ENCODE data around the gene FAM184A.
"Not testable (repeated sequence)": the region's sequence is repeated elsewhere in the genome, so short reads cannot be mapped to it uniquely, and the experiment has no call there.

Gene FAM184A

DNA sequence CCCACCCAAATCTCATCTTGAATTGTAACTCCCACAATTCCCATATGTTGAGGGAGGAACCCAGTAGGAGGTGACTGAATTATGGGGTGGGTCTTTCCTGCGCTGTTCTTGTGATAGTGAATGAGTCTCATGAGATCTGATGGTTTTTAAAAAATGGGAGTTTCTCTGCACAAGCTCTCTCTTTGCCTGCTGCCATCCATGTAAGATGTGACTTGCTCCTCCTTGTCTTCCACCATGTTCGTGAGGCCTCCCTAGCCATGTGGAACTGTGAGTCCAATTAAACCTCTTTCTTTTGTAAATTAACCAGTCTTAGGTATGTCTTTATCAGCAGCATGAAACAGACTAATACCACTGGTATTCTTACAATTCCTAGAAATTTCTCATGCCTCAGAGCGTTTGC, 69.2 kb downstream of the FAM184A start:
- not testable (repeated sequence) for DNase-seq

DNA sequence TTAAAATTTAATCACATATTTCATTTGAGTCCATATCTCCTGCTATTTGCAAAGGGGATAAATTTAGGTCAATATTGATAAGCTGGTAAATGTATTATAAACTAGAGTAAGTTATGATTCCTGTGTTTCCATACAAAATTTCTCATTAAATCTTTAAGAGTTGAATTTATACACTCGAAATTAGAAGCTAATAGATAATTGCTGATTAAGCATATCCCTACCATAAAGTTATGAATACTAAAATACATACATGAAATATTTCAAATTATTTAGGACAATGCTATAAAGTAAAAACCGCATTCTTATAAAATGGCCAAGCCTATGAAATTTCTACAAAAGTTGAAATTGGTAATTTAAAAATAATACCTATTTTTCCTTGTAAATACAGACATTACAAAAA, 71.5 kb downstream of the FAM184A start:
- DNase-seq: no peak

DNA sequence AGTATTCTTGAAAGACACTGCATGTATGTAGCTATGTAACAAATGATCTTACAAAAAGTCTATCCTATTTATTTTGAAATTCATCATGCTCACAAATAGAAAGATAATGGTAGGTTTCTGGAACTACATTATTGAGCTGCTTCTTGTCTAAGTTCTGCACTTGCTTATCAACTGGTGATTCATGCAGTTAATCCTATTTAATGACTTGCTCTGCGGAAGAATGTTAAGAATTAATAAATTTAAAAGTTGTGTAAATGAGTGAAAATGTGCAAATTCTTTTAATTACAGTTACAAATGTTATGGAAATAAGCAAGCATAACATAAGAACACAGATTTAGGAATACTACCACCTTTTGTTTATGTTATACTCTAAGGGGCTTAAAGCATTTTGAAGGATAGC, 76.4 kb downstream of the FAM184A start:
- DNase-seq: no peak

DNA sequence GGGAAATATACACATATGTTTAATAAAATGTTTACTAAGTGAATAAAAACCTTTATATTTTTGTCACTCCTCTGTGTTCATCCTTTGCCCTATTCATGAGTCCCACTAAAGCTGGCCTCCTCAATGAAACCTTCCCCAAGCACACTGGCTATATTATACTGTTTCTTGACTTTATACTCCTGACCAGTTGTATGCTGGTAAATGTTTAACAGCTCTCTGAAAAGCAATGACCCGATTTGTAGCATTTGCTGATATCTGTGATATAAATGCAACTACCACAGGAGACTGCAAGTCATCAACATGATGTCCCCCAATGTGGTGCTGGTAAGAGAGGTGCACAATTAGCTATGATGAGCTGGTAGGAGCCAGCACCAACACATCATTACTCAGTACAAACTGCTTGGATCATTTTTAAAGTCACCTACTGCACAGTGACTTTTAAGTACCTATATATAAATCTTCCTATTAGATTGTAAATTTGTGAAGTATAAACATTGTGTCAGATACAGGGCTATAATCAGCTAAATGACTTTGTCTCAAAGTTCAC, 78.9 kb downstream of the FAM184A start:
- DNase-seq: no peak

DNA sequence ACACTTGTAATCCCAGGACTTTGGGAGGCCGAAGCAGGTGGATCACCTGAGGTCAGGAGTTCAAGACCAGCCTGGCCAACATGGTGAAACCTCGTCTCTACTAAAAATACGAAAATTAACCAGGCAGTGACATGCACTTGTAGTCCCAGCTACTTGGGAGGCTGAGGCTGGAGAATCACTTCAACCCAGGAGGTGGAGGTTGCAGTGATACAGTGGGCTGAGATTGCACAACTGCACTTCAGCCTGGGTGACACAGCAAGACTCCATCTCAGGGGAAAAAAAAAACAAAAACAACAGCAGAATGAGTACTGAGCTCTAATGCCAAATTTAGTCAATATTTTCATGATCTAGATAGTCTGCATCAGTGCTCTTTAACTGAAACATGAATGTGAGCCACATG, 81.0 kb downstream of the FAM184A start:
- not testable (repeated sequence) for DNase-seq

DNA sequence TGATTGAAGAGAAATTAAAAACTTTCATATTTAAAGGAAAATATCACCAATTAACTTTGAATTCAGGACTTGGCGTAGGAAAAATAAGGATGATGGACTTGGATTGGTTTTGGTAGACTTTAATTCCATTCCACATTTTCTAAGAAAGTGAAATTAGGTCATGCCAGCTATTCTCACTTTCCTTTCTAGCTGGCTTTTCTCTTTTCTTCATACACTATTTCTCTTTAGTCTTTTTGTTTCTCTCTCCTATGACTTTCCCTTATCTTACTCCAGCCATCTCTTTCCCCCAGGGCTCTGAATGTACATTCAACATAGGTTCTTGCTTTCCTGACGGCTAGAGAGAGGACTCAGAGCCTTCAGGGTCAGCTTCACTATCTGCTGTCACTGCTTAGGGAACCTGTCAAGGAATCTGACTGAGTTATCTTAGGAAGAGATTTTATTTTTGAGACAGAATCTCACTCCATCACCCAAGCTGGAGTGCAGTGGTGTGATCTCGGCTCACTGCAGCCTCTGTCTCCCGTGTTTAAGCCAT, 82.1 kb downstream of the FAM184A start:
- no peak for DNase-seq

DNA sequence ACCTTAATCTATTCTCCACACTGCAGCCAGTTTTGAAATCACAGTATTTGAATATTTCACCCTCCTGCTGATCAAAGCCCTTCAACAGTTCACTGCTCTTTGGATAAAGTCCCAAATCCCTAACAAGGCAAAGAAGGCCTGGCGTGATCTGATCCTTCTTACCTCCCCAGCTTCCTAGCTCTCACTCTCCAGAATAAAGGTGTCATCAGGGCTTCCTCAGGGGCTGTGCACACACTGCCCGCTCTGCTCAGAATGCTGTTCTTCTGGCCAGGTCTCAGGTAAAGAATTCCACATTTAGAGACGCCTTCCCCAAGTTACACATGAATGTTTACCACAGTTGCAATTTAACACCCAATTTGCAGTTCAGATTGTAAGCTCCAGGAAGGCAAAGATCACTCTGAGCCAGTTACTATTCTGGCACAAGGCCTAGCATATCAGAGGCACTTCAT, 84.6 kb downstream of the FAM184A start:
- no peak for DNase-seq

DNA sequence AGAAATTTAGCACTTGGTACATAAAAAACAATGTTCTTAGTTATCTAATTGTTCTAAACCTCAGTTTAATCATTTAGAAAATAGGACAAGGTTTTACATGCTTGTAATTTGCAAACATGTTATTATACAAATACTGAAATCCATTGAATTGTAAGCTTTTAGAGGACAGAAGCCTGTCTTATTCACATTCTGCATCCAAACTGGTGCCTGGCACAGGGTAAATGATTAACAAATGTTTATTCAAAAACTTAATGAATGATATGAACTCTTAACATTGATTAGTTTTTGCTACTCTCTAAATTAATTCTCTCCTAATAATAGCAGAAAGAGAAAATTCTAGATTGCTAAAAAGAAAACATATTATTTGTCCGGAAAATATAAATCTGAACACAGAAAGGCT, 85.1 kb downstream of the FAM184A start:
- no peak for DNase-seq

DNA sequence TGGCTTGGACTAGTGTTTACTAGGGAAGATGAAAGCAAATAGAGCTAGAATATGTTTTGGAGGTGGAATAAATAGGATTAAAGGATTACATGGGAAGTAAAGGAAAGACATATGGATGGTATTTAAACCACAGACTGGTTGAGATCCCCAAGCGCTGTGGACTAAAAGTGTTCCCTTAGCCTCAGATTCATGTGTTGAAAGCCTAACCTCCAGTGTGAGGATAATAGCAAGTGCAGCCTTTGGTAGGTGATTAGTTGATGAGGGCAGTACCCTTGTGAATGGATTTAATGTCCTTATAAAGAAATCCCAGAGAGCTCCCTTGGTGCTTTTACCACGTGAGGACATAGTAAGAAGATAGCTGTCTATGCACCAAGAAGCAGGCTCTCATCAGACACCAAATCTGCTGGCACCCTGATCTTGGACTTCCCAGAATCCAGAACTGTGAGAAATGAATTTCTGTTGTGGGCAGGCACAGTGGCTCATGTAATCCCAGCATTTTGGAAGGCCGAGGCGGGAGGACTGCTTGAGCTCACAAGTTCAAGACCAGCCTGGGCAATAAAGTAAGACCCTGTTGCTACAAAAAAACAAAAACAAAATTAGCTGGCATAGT, 86.2 kb downstream of the FAM184A start:
- DNase-seq: no peak

DNA sequence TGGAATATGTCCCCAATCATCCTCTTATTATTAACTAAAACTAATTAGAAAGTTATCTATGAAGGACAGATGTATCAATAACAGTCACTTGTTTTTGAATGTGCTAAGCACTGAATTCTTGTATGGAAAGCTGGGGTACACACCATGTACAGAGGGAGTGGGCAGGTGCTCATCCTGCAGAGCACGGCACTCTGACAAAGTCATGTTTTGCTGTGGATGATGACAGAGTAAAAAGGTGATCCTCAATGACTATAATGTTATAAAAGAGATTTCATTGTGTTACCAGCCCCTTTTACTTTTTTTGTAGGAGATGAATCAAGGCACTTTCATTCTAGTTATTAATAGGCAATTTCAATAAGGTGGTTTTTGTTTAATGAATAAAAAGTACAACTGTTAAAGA, 92.2 kb downstream of the FAM184A start:
- DNase-seq: no peak

DNA sequence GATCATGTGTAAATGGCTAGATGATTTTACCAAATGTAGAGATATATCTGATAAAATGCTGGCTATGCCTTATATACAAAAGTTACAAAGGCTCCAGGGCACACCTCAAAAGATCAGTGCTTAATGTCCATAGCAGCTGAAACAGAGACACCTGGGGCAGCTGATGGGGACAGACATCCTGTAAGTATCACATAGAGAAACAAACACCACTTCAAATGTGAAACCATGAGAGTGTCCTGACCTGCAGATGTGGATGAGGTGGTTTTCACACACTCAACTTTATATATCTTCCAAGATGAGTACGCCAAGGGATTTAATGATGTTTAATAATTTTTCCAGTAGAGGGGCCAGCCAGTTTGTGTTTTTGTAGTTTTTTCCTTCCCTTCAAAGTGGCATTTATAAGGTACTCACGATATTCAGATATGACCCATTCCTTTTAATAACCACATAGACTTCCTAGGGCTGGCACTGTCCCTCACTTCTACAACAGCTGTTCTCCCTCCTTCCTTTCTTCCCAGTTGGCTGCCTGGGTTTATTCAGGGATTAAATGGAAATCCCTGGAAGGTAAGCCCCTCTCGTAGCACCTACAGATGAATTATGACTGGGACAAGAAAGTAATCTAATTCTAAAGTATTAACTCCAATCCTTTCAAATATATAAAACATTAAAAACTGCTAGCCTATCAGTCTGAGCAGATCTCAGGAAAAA, 93.2 kb downstream of the FAM184A start:
- no peak for DNase-seq

DNA sequence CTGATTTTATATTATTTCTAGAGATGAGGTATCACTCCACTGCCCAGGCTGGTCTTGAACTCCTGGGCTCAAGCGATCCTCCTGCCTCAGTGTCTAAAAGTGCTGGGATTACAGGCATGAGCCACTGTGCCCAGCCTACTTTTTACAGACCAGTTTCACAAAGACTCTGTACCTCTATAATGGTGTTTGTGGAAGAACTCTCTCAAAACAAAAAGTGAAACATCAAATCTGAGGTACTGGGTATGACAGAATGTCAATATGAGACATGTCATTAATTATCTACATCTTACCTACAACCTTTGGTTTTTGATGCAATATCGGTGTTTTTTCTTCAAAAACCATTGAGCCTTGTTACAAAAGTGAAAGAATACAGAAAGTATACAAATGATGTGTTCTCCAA, 94.1 kb downstream of the FAM184A start:
- no peak for DNase-seq

DNA sequence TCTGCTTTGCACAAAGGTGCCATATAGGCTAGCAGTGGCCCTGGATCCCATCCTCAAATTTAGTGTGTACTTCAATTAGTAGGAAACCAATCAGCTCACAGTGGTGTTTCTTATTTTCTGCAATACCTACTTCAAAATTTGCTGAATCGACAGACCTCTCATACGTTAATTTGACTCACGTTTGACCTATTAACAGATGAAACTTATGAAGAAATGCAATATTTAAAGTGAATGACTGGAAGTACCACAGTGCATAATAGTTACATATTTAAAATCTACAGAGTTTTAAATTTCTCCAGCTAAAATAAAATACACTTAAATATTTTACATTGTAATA, 95.9 kb downstream of the FAM184A start:
- DNase-seq: no peak

DNA sequence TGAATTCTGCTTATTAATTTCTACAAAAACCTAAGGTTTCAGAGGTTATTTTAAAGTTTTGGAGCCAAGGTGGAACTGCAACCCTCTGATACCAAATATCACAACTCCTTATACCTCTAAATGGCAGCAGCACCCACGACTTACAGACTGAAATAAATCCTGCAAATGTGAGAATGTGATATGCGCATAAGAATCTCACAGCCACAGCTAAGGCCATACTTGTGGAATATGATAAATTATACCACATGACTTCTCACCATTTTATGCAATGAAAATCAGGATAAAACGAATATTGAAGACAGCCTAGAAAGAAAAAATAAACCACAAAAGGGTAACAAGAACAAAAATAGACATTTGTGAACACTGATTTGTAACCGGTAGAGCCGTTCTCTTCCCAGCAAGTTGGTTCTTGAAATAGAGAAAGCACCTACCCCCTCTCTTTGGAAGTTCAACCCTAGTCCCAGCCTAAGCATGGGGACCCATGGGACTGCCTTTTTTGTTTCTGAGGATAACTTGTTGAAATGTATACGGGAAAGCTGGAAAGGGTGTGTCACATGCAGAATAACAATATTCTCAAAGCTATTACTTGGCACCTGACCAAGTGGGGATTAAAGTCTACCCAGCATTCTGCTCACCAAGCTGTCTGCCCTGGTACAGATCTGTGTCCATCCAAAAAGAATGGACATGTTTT, 96.4 kb downstream of the FAM184A start:
- DNase-seq: no peak

DNA sequence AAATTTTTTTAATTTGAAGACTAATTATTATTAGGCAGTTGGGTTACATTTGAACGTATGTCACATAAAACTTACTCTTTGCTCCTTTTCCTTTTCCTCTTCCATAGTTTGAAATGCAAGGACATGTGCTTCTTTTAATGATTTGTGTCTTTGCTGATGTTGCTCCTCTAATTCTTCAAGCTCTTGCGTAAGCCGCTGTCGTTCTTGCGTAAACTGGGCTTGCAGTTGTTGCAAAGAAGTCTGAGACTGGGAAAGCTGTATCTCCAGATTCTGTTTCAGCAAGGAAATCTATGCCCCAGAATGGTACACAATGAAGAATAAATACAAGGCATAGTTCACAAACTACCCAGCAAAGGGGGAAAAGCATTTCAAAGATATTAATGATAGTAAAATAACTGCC, 98.4 kb downstream of the FAM184A start:
- no peak for DNase-seq

DNA sequence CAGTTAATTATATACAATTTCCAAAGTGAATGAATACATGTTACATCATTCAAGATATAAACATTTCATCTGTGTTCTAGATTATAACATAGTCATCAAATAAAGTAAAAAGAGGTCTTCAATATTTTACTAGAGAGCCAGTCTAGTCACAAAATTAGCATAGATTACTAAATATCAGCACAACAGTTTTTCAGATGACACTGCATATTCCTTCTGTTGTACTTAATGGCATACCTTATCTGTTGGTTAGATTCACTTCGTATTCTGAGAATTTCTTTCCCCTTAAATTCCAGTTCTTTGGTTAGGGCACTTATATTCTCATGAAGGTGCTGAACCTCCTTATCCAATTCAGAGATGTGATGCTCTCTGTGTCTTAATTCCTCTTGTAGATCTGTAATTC, 103.7 kb downstream of the FAM184A start:
- DNase-seq: no peak

DNA sequence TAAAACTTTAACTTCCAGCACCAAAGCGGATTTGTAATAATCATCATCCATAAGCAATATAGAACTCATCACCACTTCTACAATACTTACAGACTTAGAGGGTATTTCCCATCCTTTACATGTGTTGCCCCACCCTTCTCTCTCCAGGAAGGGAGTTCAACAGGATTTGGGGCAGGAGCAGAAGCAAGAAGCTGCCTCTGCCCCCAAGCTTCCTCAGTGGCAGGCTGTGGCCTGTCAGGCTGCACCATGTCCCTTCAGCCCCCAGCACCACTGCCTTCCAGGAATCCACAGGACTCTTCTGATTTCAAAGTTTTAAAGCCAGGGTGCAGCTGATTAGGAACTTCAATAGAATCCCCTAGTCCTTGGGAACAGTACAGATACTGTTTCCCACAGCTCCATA, 106.8 kb downstream of the FAM184A start:
- DNase-seq: no peak

DNA sequence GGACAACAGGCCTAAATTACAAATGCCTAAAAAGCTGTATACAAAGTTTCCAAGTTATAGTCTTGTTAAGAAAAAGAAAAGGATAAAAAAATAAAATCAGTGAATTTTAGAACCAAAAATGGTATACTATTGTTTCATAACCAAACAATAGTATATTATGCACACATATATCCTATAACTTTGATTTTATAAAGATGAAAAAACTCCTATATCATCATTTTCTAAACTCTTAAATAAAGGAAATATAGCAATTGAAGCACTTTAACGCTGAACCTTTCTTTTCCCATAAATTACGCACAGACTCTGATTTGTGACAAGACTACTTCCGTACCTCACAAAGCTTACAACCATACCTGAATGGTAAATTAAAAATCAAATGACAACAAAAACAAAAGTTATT, 107.6 kb downstream of the FAM184A start:
- no peak for DNase-seq

DNA sequence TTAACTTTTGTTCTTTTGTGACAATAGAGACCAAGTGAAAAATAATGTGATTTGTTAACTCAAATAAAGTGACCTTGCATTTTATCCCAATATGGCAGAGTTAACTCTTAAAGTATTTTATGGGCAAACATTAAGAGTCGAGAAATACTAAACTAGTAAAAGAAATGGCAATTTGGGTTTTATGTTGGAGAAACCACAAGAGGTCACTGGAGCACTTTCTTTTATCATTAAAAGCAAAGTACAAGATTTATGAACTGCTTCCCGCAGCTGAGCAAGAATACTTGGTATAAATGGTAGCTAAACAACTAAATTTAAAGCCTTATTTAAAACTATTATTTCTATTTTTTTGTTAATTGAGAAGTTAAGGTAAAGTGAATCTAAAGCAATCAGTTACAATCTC, 110.0 kb downstream of the FAM184A start:
- DNase-seq: no peak

DNA sequence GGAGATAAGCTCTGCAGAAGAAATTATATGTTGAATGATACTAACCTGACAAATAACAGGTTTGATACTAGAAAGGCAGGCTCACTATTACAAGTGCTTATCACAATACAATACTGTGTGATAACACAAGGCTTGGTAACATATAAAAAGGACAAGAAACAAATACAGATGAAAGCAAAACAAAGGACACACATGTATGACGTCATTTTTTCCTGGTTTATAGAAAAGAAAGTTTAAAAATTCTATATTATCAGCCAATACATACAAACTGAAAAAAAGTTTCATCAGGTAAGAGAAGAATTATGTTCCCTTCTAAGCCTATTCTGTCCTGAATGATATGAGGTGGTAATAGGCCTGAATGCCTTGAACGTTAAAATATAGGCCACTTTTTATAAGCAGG, 111.2 kb downstream of the FAM184A start:
- DNase-seq: no peak

DNA sequence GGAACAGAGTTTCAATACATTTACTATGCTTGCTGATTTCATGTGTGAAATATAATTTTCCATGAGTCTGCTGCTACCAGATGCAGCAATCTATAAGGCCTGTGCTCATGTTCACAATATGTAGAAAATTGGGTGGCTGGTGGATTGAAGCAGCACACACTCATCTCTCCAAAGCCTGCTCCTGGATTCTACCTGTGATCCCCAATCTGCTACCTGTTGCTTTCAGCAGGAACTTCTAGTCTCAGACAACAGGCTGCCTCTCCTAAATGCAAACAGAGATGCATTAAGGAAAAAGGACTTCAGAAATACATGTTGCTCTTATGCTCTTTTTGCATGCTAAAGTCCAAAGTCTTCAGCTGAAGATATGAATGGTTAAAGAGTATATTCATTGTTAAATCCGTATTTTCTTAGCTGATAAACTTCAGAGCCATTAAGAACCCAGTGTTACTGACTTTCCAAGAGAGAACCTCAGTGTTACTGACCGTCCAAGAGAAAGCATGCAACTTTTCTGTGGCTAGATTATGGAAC, 112.6 kb downstream of the FAM184A start:
- DNase-seq: no peak

DNA sequence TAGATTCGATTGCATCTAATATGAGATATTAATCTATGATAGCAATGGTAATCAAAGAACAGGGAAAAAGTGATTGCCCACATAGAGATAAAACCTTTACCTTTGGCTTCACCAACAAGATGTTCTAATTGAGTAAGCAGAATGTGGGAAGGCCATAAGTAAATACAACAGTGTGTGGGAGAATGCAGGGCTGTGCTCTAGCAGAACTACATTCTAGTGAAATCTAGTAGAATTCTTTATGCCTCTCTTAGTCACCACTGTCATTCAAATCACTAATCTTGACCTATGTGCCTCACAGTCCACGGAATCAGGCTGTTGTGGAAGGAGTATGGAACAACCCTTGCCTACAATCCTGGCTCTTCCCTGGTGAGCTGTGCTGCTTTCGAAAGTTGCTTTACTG, 113.1 kb downstream of the FAM184A start:
- DNase-seq: no peak

DNA sequence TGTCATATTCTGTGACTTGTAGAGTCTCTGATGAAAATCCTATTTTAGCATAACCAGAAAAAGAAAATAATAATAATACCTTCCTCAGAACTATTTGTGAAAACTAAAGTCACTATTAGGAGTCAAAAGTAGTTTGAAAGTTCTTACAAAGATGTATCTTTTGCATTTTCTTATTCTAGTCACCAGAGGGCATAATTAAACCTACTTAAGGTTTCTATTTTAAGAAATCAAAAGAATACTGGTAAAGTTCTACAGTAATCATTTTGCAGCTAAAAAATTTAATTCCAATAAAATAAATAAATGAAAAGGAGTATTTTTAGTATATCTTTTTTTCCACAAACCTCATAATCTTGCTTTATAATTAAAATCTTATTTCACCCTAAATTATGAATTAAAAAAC, 115.5 kb downstream of the FAM184A start:
- DNase-seq: no peak

DNA sequence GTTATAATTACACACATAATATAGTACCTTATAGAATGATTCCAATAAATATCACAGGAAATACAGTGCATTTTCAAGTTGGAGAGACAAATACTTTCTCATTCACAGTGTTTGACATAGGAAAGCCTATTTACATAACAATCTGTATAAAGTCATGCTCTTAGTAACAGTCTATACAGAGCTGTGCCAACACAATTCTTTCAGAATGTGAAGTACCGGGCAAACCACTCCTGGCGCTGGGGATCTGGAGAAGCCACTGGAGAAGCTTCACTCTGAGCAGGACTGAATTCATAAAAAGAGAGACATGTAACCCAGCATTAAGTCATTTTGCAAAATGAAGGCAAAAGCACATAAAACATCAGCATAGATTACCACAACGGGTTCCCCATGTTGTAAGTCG, 118.6 kb downstream of the FAM184A start:
- no peak for DNase-seq

Measured in NCI-H2227 treated with DMSO at 0.1 percent for 48 hours (cell line).